UCSD-AML1 (cell line): Measurements from ENCODE around the gene MBD3L2.
"Not testable (repeated sequence)": the region's sequence is repeated elsewhere in the genome, so short reads cannot be mapped to it uniquely, and the experiment has no call there.

ENCODE experiments used
- DNase-seq: peaks from one replicate; lab custom pipeline; 2025; ENCODE audit not compliant: unreplicated experiment; lab: John Stamatoyannopoulos, UW

MBD3L2 gene

GRCh38 chr19:7049021-7049420, at the start of gene MBD3L2:
TSS of gene MBD3L2 (plus strand) at chr19:7049321. CDS start at chr19:7049374, 53 bp downstream.
- not testable (repeated sequence) for DNase-seq

GRCh38 chr19:6999933-7000332, 49.2 kb upstream of the MBD3L2 start:
- DNase-seq = no peak

GRCh38 chr19:7000333-7000732, 48.8 kb upstream of the MBD3L2 start:
- no peak for DNase-seq

GRCh38 chr19:7000816-7001215, 48.3 kb upstream of the MBD3L2 start:
- no peak for DNase-seq

GRCh38 chr19:7004313-7004931, 44.7 kb upstream of the MBD3L2 start:
- DNase-seq = no peak

GRCh38 chr19:7006135-7006704, 42.9 kb upstream of the MBD3L2 start:
- no peak for DNase-seq

GRCh38 chr19:7007859-7008258, 41.3 kb upstream of the MBD3L2 start:
- DNase-seq = no peak

- no peak for DNase-seq
Measured at GRCh38 chr19:7010722-7011593, 38.2 kb upstream of the MBD3L2 start.

GRCh38 chr19:7013678-7014077, 35.4 kb upstream of the MBD3L2 start:
- no peak for DNase-seq

- no peak for DNase-seq
Measured at GRCh38 chr19:7018828-7019227, 30.3 kb upstream of the MBD3L2 start.

GRCh38 chr19:7021331-7021730, 27.8 kb upstream of the MBD3L2 start, which contains the start of gene MBD3L2B:
TSS of gene MBD3L2B (minus strand) at chr19:7021431. CDS start at chr19:7021397, 34 bp downstream.
- DNase-seq = not testable (repeated sequence)

GRCh38 chr19:7028790-7029189, 20.3 kb upstream of the MBD3L2 start:
- not testable (repeated sequence) for DNase-seq

- not testable (repeated sequence) for DNase-seq
Measured at GRCh38 chr19:7030278-7030677, 18.8 kb upstream of the MBD3L2 start, which contains the start of gene MBD3L5. TSS of gene MBD3L5 (plus strand) at chr19:7030578. CDS start at chr19:7030612, 34 bp downstream.

- DNase-seq = not testable (repeated sequence)
Measured at GRCh38 chr19:7040079-7040478, 9.0 kb upstream of the MBD3L2 start, which contains the start of gene MBD3L4. TSS of gene MBD3L4 (minus strand) at chr19:7040179. CDS start at chr19:7040144, 35 bp downstream.

GRCh38 chr19:7041563-7041962, 7.6 kb upstream of the MBD3L2 start:
- DNase-seq = not testable (repeated sequence)

GRCh38 chr19:7051421-7051820, 2.3 kb downstream of the MBD3L2 start:
- not testable (repeated sequence) for DNase-seq

- DNase-seq = not testable (repeated sequence)
Measured at GRCh38 chr19:7052896-7053295, 3.8 kb downstream of the MBD3L2 start.

GRCh38 chr19:7054635-7055368, 5.7 kb downstream of the MBD3L2 start:
- DNase-seq = not testable (repeated sequence)

- DNase-seq = not testable (repeated sequence)
Measured at GRCh38 chr19:7055679-7056078, 6.6 kb downstream of the MBD3L2 start.

GRCh38 chr19:7056371-7056770, 7.2 kb downstream of the MBD3L2 start:
- not testable (repeated sequence) for DNase-seq

GRCh38 chr19:7058576-7058975, 9.5 kb downstream of the MBD3L2 start, which contains the start of gene MBD3L3:
TSS of gene MBD3L3 (minus strand) at chr19:7058676. CDS start at chr19:7058605, 71 bp downstream.
- DNase-seq = not testable (repeated sequence)
